ENCODE measurements around the gene TMEM231. TPM values are rescaled to one million over a fixed set of nuclear protein-coding genes. Genes with fewer than 3 reads are reported as not detected.
A peak's percentile ranks its signal among the peaks of the same experiment; 100 is the strongest.

Gene TMEM231
- total RNA-seq, 1 donor from 2014 or later: 59.9 TPM

DNA sequence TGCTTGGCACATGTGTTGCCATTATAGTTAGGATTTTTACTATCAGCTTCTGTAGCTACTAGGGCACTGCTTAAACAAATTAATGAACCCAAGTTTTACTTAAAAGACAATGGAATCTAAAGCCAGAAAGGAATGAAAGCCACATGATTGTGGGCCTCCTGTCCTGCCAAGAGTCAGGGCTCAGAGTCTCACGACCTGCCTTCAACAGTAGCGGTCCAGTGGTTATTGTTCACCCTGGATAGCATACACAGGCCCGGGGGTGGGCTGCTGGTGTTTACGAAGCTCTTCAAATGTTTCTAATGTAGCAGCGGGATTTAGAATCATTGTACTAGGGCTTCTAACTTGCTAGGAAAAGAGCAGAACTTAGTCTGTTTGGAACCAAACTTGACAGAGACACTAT is 17.9 kb upstream of the TMEM231 start:
- Histone ChIP-seq H3K27me3 (no peaks in the 10 kb centered on the region), H3K36me3 (peaks cover 72 to 91% of the 10 kb centered on the region in 2 donors), H3K9me3 (no peaks in the 10 kb centered on the region), H3K4me3 (no peak overlapping the region), H3K27ac (no peak overlapping the region), H3K4me1 (peaks cover 6 to 31% of the 10 kb centered on the region in 2 donors)
- intact Hi-C loops (cut with DNase I): no loop called here
- TF ChIP-seq CTCF (IDR thresholded peaks at IDR 0.05): no peak
- DNase-seq (ENCODE audit: low spot score in 2 of 2): no peak

- Histone ChIP-seq H3K4me1 (peaks cover 6 to 41% of the 10 kb centered on the region in 2 donors), H3K27ac (no peak overlapping the region), H3K36me3 (peaks cover 72 to 91% of the 10 kb centered on the region in 2 donors), H3K27me3 (no peaks in the 10 kb centered on the region), H3K9me3 (no peaks in the 10 kb centered on the region), H3K4me3 (no peak overlapping the region)
- no peak for TF ChIP-seq CTCF (IDR thresholded peaks at IDR 0.05)
- no peak for DNase-seq (ENCODE audit: low spot score in 2 of 2)
- intact Hi-C loops (cut with DNase I): no loop called here
Observed at GRCh38 chr16:75572864-75573542, 17.0 kb upstream of the TMEM231 start.

GRCh38 chr16:75570396-75571065 is 14.5 kb upstream of the TMEM231 start:
- Histone ChIP-seq H3K4me3 (peak overlapping the region in 1 of 2 donors; percentile 16), H3K36me3 (peaks cover 52 to 74% of the 10 kb centered on the region in 2 donors), H3K27ac (peak overlapping the region in 1 of 2 donors; percentile 60), H3K9me3 (no peaks in the 10 kb centered on the region), H3K27me3 (no peaks in the 10 kb centered on the region), H3K4me1 (peaks cover 10 to 55% of the 10 kb centered on the region in 2 donors)
- intact Hi-C loops (cut with DNase I): no loop called here
- DNase-seq (ENCODE audit: low spot score in 2 of 2): no peak
- no peak for TF ChIP-seq CTCF (IDR thresholded peaks at IDR 0.05)

DNA sequence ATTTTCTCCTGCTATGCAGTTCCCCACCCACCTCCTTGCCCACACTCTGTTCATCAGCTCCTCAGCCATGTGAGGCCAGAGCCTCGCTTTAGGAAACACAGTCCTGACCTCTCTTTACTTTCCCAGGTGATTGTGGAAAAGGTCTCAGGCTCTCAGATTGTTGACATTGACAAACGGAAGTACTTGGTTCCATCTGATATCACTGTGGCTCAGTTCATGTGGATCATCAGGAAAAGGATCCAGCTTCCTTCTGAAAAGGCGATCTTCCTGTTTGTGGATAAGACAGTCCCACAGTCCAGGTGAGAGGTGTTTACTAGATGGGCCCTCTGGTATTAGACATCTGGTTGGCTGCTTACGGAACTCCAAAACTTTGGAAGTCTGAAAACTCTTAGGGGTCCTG is 11.9 kb upstream of the TMEM231 start:
- no peak for TF ChIP-seq CTCF (IDR thresholded peaks at IDR 0.05)
- peaks cover 10 to 57% of the 10 kb centered on the region in 2 donors for H3K4me1 ChIP-seq

GRCh38 chr16:75566758-75567255 is 10.8 kb upstream of the TMEM231 start:
- no peak for TF ChIP-seq CTCF (IDR thresholded peaks at IDR 0.05)
- Histone ChIP-seq H3K27me3 (no peaks in the 10 kb centered on the region), H3K36me3 (peaks cover 27 to 41% of the 10 kb centered on the region in 2 donors), H3K4me3 (peak overlapping the region; percentile 93 to 96), H3K9me3 (no peaks in the 10 kb centered on the region), H3K4me1 (peaks cover 10 to 52% of the 10 kb centered on the region in 2 donors), H3K27ac (peak overlapping the region; percentile 65 to 82)
- intact Hi-C loops (cut with DNase I): loop anchor here (1.0 to 5.0 kb wide), 4 partner anchors 11 to 80 kb away; partner anchors contain the start of genes ADAT1, KARS1, TERF2IP and TMEM231
- peak in 1 of 2 donors; percentile 64 for DNase-seq (ENCODE audit: low spot score in 2 of 2)

More for the DNA sequence above, 11.9 kb upstream of the TMEM231 start:
- Histone ChIP-seq H3K4me3 (peak overlapping the region in 1 of 2 donors; percentile 96), H3K27me3 (no peaks in the 10 kb centered on the region), H3K36me3 (peaks cover 38 to 52% of the 10 kb centered on the region in 2 donors), H3K9me3 (no peaks in the 10 kb centered on the region), H3K27ac (peak overlapping the region in 1 of 2 donors; percentile 17)
- intact Hi-C loops (cut with DNase I): loop anchor here (2.0 to 5.0 kb wide), 3 partner anchors 51 to 79 kb away; partner anchors contain the start of genes ADAT1, KARS1 and TERF2IP
- DNase-seq (ENCODE audit: low spot score in 2 of 2): no peak
